Stimulated activated CD8-positive, alpha-beta memory T cell treated with anti-CD3 and anti-CD28 coated beads, Interleukin-7, amount 100 ng/mL, for 4 hours (primary cell): ENCODE data around the gene BPIFB3.

Experiments
- DNase-seq, 2 donors: peaks; one replicate each; pipeline ENCODE4 v3.0.0-alpha.2; 2020; ENCODE audit warnings: low read depth in 2 of 2

BPIFB3 gene, protein sequence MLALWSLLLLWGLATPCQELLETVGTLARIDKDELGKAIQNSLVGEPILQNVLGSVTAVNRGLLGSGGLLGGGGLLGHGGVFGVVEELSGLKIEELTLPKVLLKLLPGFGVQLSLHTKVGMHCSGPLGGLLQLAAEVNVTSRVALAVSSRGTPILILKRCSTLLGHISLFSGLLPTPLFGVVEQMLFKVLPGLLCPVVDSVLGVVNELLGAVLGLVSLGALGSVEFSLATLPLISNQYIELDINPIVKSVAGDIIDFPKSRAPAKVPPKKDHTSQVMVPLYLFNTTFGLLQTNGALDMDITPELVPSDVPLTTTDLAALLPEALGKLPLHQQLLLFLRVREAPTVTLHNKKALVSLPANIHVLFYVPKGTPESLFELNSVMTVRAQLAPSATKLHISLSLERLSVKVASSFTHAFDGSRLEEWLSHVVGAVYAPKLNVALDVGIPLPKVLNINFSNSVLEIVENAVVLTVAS

GRCh38 chr20:33053291-33054106 is at the start of gene BPIFB3:
TSS of gene BPIFB3 (plus strand) at chr20:33053903. CDS start at chr20:33055436, 1,533 bp downstream.
- no peak for DNase-seq

- no peak for DNase-seq
Observed at GRCh38 chr20:33004141-33004751, 49.5 kb upstream of the BPIFB3 start, which contains the start of gene SUN5. TSS of gene SUN5 (minus strand) at chr20:33004433. CDS start at chr20:33004340, 93 bp downstream.

GRCh38 chr20:33005132-33005566 is 48.6 kb upstream of the BPIFB3 start:
- peak in 1 of 2 donors; percentile 6 for DNase-seq

DNA sequence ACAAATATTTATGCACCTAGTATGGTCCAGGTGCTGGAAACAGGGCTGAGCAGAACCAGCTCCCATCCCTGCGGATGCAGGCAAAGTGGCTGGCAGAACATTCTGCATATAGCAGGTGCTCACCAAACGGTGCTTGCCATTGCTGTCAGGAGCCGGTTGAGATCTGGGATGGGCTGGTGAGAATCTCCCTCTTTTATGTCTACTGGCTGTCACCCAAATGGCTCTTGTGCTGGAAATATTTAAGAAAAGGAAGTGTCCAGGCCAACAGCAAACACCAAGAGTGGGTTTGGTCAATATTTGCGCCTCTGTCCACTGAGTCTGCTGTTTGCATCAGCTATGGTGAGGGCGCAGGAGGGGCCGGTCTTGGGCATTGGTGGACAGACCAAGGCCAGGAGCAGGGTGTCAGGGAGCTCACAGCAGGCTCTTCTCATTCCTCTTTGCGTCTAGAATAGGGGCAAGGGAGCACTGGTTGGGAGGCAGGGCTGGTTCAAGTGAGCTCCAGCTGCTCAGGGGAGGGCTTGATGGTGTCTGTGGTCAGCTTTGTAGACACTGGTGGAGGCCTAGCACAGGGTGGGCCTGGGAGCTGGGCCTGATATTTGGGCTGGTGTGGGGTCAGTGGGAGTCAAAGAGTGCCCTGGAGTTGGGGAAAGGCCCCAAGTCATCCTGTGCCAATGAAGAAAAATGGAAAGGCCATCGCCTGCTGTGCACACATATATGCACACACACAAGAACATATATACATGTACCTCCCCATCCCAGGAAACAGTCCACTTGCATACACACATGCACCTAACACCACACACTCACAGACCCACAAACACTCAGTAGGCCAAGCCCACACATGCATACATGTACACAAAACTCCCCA is 47.6 kb upstream of the BPIFB3 start:
- no peak for DNase-seq

DNA sequence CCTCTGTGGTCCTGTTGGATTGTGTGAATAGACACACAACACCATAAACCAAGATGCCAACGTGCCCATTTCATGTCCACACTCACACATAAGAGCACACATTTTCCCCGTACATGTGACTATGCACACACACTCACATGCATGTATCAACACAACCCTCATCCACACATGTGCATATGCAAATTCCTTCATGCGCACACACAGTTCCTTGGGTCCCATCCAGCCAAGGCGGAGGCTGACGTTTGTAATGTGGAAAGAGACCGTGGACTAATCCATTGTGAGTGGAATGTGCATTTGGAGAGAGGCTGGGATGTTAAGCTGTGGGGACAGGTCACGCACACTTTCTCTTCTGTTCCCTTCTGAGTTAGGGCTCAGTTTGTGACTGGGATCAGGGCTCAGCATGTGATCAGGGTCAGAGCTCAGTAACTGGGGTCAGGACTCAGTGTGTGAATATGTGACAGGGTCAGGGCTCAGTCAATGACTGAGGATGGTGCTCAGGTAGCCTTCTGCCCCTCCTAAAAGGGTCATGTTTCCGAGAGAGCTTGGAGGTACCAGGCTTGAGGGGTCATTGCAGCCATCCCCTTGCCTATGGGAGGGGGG is 46.8 kb upstream of the BPIFB3 start:
- no peak for DNase-seq

DNA sequence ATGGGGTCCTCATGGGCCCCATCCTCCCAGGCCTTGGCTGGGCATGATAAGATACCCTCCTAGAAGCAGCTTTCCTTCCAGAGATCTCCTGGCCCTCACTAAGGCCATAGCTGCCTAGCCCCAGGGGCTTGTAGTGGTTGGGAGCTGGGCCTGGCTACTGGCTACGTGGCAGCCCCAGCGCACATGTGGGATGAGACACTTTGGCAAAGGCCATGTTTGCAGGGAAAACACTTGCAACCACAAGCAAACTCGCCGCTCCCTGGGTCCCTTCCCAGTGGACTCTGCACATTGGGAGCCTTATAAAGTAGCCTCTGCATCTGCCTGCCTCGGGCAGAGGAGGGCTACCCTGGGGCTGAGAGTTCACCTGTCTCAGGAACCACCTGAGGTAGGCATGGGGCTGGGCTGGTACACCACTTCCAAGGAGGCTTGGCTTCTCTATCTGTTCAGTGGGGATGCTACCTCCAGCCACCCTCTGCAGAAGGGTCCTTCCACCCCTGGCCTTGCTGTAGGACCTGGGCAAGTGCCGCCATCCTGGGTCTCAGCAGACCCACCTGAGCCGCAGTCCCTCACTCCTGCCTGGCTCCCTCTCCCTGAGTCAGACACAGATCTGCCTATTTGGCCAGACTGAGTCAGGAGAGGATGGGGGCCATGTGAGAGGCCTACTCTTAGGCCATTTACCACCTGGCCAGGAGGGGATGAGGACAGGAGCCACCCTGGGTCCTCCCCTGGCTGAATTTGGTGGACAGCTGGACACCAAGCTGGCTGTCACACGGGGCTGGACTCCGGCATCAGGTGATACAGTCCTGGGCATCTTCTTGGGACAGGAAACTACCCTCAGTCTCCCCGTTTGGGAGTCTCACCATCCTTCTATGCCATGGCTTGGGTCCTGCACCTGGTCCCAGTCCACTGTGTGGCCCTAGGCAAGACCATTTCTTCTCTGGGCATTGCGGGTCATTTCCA is 46.0 kb upstream of the BPIFB3 start, which contains the start of gene BPIFB2:
TSS of gene BPIFB2 (plus strand) at position 329 of the 960 bp plus-strand sequence. CDS start 871 bp downstream, outside the sequence.
- no peak for DNase-seq

- no peak for DNase-seq
Observed at GRCh38 chr20:33008336-33009213, 45.1 kb upstream of the BPIFB3 start.

DNA sequence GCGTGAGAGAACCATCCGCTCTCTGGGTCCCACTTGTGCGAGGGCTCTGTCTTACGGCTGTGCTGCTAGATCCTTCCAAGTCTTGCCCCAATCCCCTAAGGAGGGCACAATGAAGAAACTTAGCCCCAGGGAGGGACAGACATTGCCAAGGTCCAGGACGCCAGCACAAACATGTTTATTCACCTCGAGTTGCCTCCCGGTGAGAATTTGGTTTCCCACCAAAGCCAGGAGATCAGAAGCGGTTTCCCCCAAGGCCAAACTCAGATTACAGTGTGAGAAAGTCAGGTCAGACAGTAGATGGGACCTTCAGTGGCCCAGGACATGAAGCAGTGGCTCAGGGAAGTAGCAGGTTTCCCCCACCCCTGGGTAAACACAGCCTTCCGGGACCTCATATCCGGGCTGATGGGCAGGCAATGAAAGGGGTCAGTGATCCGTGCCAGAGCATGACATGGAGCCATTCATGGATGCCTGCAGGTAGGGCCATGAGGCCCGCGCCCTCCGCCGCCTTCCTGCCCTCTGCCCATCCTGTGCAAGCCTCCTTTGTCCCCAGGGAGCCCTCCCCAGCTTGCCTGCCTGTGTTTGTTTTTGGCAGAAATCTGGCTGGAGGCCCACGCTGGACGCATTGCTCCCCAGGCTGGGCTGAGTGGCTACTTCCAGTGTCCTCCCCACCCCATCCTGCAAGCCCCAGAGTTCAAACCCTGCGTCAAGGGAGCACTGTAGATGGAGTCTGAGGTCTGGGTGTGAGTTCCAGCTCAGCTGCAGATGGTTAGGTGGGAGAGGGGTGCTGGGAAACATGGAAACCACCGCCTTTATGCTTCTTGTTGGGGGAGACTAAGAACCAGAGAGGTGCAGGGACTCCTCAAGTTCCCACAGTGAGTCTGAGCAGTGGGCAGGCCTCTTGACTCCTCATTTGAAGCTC is 44.2 kb upstream of the BPIFB3 start:
- DNase-seq, result no peak

GRCh38 chr20:33010133-33010504 is 43.6 kb upstream of the BPIFB3 start:
- no peak for DNase-seq

- DNase-seq, result no peak
Observed at GRCh38 chr20:33010674-33011449, 42.8 kb upstream of the BPIFB3 start.

DNA sequence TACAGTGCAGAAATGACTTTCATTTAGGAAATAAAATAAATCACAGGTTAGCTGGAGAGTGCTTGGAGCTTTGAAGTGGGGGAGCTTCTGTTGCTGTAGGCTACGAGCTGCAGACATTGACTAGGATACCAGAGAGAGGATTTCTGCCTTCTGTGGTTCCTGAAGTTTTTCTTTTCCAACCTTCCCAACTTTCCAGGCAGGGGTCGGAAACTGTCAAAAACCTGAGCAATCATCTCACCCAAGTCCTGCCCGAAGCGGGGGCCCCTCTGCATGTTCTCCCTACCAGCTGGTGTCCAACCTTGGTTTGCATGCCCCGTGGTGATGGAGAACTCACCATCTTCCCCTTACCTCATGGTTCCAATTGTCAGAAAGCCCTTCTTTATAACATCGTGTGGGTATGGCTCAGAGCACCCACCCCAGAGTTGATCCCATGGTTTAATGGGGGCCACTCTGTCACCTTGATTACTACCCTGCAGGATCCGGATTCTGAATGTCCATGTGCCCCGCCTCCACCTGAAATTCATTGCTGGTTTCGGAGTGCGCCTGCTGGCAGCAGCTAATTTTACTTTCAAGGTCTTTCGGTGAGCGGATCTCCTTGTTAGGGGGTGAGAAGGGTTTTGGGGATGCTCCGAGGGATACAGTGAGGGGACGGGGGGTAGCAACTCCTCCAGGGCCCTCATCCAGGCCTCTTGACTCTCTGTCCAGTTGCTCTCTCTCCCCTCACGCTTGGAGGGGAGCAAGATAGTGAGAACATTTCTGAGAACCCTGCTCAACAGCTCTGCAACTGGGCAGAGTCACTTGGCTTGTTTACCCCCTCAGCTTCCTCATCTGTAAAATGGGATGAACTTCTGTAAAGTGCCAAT is 41.1 kb upstream of the BPIFB3 start:
- no peak for DNase-seq

DNA sequence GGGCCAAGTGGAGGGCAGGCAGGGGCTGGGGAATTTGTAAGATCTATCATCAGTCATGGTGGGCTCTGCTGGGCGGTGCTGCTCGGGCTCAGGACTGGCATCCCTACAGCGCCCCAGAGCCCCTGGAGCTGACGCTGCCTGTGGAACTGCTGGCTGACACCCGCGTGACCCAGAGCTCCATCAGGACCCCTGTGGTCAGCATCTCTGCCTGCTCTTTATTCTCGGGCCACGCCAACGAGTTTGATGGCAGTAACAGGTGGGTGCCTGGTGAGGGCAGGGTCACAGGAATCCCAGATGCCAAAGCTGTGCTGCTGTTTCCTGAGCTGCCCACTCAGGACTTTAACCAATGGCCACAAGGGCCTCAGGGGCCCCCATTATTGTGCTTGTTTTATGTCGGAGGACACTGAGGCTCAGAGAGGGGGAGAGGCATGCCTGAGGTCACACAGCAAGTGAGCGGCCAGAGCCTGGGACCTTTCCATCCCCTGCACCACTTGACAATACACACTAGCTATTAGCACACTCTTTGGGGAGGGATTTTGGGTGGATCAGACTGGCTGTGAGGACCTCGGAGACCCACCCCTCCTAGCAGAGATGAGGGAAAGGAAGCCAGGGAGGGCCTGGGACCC is 39.9 kb upstream of the BPIFB3 start:
- DNase-seq, result no peak

DNA sequence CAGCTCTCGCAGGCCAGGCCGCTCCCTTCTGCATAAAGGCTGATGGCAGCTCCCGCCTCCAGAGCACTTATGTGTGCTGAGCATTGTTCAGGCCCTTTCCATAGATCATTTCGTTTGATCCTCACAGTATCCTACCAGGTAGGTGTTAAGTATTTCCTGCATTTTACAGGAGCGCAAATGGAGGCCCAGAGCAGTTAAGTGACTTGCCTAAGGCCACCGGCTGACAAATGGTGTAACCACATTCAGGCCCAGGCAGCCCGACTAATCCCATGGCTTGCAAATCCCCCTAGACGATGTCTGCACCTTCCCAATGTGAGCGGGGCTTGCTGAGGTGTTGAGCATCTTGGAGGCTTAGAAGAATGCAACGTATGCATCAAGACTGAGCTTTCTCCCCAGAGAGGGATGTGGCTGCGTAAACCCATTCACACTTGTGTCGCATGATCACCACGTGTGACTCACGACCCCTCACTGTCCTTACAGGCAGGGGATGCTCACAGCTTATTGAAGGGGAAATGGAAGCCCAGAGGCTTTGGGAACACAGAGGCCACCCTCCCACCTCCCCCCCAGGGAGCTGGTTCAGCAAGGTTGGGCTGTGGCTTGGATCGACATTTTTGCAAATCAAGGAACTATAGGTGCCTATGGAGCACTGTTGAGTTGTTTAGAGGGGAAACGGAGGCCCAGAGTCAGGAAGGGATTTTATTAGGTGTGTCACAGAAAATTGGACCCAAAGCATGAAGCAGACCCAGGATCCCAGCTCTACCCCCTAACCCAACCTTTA is 39.2 kb upstream of the BPIFB3 start:
- DNase-seq, result no peak

GRCh38 chr20:33015114-33015484 is 38.6 kb upstream of the BPIFB3 start:
- no peak for DNase-seq
